ENCODE results near the gene IGSF3.

- TF ChIP-seq POLR2A (IDR thresholded peaks at IDR 0.05) (no peak), CTCF (IDR thresholded peaks at IDR 0.05 in 4 of 5, conservative IDR thresholded peaks at IDR 0.05 in 1 of 5) (no peak)
These were observed 40.8 kb upstream of the IGSF3 start for GRCh38 chr1:116708255-116708900.

Measured in gastrocnemius medialis (tissue), 4 donors.